K562 (cell line): ENCODE results near the gene UBR4. TPM values are rescaled to one million over a fixed set of nuclear protein-coding genes. Genes with fewer than 3 reads are reported as not detected.

Source experiments
- ATAC-seq: fragments of 200-7000 bp; cut with Tn5 transposase; 3 replicates; pipeline ENCODE4 v1.9.1; 2020; ENCODE audit warnings: moderate library complexity
- BruUV-seq: library from RNA; stranded (reverse); fragments of 400-500 nt; replicated peaks from 2 replicates; lab custom pipeline; 2021; lab: Mats Ljungman, UMichigan
- CTCF ChIA-PET: fragments of 300-600 bp; formaldehyde crosslinking; extraction: SDS; loops from one replicate; lab custom pipeline; 2021; ENCODE audit warnings: low intra/inter-chr PET ratio; lab: Yijun Ruan, JAX
- POLR2A ChIA-PET: fragments of 300-600, 350-650 bp; sonication (Branson Sonifier 250); formaldehyde crosslinking; extraction: SDS; loops from one replicate; lab custom pipeline; 2021; ENCODE audit warnings: antibody characterized with exemption, inconsistent platforms; lab: Yijun Ruan, JAX
- DNase-seq, 4 experiments: peaks; one replicate each; pipeline versions ENCODE4 v3.0.0 to v3.0.0-alpha.2; 2011 to 2018; ENCODE audit warnings: low spot score in 3 of 4, mixed read lengths in 3 of 4; ENCODE audit errors: extremely low read depth in 1 of 4
- FAIRE-seq: peaks from 2 replicates; lab custom pipeline; 2011; peaks lifted over from hg19 to GRCh38; lab: Jason Lieb, UNC
- H2AFZ ChIP-seq: 2 replicates; pipeline ENCODE4 v1.6.0; 2011; ENCODE audit warnings: low read depth, low read length, control low read depth, inconsistent platforms
- H3K27ac ChIP-seq: fragments of 200-600 bp; 3 replicates; pipeline ENCODE4 v1.8.0; 2011; ENCODE audit warnings: low read depth, mild to moderate bottlenecking, control low read depth, inconsistent platforms, low read length, moderate library complexity, mixed read lengths; ENCODE audit errors: extremely low read depth
- H3K27me3 ChIP-seq, 2 experiments: fragments of 300-600 bp in 1 of 2; 2 replicates in 1 of 2; 3 replicates in 1 of 2; pipeline versions ENCODE4 v1.6.0 to v1.8.0; 2011; ENCODE audit warnings: inconsistent platforms in 2 of 2, low read length in 2 of 2, mild to moderate bottlenecking in 1 of 2, mixed read lengths in 1 of 2, moderate library complexity in 1 of 2; ENCODE audit not compliant: control insufficient read depth in 2 of 2, insufficient read depth in 2 of 2
- H3K36me3 ChIP-seq: fragments of 300-600 bp; 3 replicates; pipeline ENCODE4 v1.8.0; 2011; ENCODE audit warnings: mild to moderate bottlenecking, low read length, inconsistent platforms; ENCODE audit not compliant: control insufficient read depth, insufficient read depth
- H3K4me1 ChIP-seq, 2 experiments: fragments of 200-600 bp in 1 of 2; replicated peaks in 1 of 2; 2 replicates in 1 of 2; 3 replicates in 1 of 2; pipeline versions ENCODE4 v1.5.1 to v1.8.0; 2011; ENCODE audit warnings: inconsistent platforms in 2 of 2, low read length in 2 of 2, mild to moderate bottlenecking in 1 of 2, mixed read lengths in 1 of 2, moderate library complexity in 1 of 2; ENCODE audit not compliant: control insufficient read depth in 2 of 2, insufficient read depth in 2 of 2
- H3K4me2 ChIP-seq: 2 replicates; pipeline ENCODE4 v1.6.1; 2011; ENCODE audit warnings: low read length, control low read depth, inconsistent platforms, mixed read lengths; ENCODE audit not compliant: insufficient read depth
- H3K4me3 ChIP-seq: fragments of 200-600 bp; sonication (generic), shearing (Covaris generic); 2 replicates; pipeline ENCODE4 v1.5.1; 2016; ENCODE audit warnings: control low read depth, inconsistent platforms
- H3K79me2 ChIP-seq: fragments of 200-600 bp; 3 replicates; pipeline ENCODE4 v1.8.0; 2011; ENCODE audit warnings: low read length, inconsistent platforms; ENCODE audit not compliant: control insufficient read depth, insufficient read depth
- H3K9ac ChIP-seq, 2 experiments: 2 replicates each; pipeline versions ENCODE4 v1.6.0 to v1.6.1; 2011; ENCODE audit warnings: low read depth in 2 of 2, low read length in 2 of 2, control low read depth in 1 of 2, inconsistent platforms in 1 of 2, mild to moderate bottlenecking in 1 of 2, mixed read lengths in 1 of 2; ENCODE audit not compliant: insufficient read depth in 1 of 2
- H3K9me1 ChIP-seq: one replicate; pipeline ENCODE4 v1.6.0; 2011; ENCODE audit warnings: inconsistent platforms, mild to moderate bottlenecking, low read length, moderate library complexity; ENCODE audit not compliant: control insufficient read depth, insufficient read depth
- H3K9me3 ChIP-seq: replicated peaks from 2 replicates; pipeline ENCODE4 v1.5.1; 2011; ENCODE audit warnings: low read depth, low read length, inconsistent platforms; ENCODE audit not compliant: control insufficient read depth, insufficient read depth
- H4K20me1 ChIP-seq: replicated peaks from 2 replicates; pipeline ENCODE4 v1.6.1; 2011; ENCODE audit warnings: low read length, inconsistent platforms, mixed read lengths; ENCODE audit not compliant: control insufficient read depth, insufficient read depth
- CEBPZ ChIP-seq: fragments of 150-350 bp; IDR thresholded peaks from 2 replicates; pipeline ENCODE4 v1.6.1; 2014; ENCODE audit warnings: low read depth, mild to moderate bottlenecking, low read length, borderline replicate concordance
- MEIS2 ChIP-seq: fragments of 450-650 bp; IDR thresholded peaks from 2 replicates; pipeline ENCODE4 v1.6.1; 2014; ENCODE audit warnings: mild to moderate bottlenecking; ENCODE audit not compliant: partially characterized antibody
- POLR2G ChIP-seq: fragments of 200-400 bp; formaldehyde crosslinking; IDR thresholded peaks from 2 replicates; pipeline ENCODE4 v1.6.1; 2017; ENCODE audit warnings: low read depth, mild to moderate bottlenecking, antibody characterized with exemption, low read length, moderate library complexity
- WGBS: fragments of 100-300 bp; shearing (Covaris generic); methylation state at CpG from one replicate; pipeline ENCODE4 v1.1.6; 2016; ENCODE audit warnings: low coverage, mixed read lengths; ENCODE audit not compliant: insufficient coverage; ENCODE audit errors: missing lambda C conversion rate; 5-methylcytosine and 5-hydroxymethylcytosine counted together
- in situ Hi-C: fragments of 300-500 bp; cut with MboI; formaldehyde crosslinking; loops from 4 replicates; pipeline ENCODE4 v1.15.0; 2018; ENCODE audit warnings: inconsistent platforms, mixed read lengths
- intact Hi-C: fragments of 100-400 bp; cut with micrococcal nuclease; formaldehyde crosslinking; loops from 2 replicates; pipeline ENCODE4 v1.14.2; 2022
- polyA plus RNA-seq, 8 experiments: library from polyadenylated mRNA; depleted of rRNA in 4 of 8; stranded (reverse) in 5 of 8; unstranded in 3 of 8; fragments of >200 nt; fragmentation: Nextera tagmentation in 2 of 8; fragmentation: Illumina TruSeq in 1 of 8; extraction: Ambion mirVana in 2 of 8; extraction: Trizol in 1 of 8; gene quantifications; 2 replicates each; pipeline versions ENCODE4 v1.2.1 to v1.2.3, GENCODE V29; 2011 to 2014; ENCODE audit warnings: inconsistent platforms in 1 of 8, missing spikeins in 1 of 8
- total RNA-seq, 7 experiments: library from RNA; depleted of rRNA in 6 of 7; stranded (reverse); fragments of >200 nt in 6 of 7; fragmentation: Illumina TruSeq in 2 of 7; extraction: Trizol in 2 of 7; gene quantifications; 2 replicates each; pipeline versions ENCODE4 v1.2.1 to v1.2.3, GENCODE V29; 2011 to 2021; ENCODE audit warnings: low replicate concordance in 1 of 7

The UBR4 gene
- total and polyA plus RNA-seq, 9 of the 15 experiments (the other 6 are each of a cell fraction or from before 2014, with no cell fraction given) = 55.4 to 277 (median 123) TPM

- DNase-seq = no peak
- Histone ChIP-seq H3K9ac (0 out of 4 replicates have a peak overlapping the region, but pooled peaks of 1 of the 2 experiments have one; percentile 9), H3K9me1 (no peaks in the 10 kb centered on the region), H2AFZ (no peak overlapping the region), H3K9me3 (no peaks in the 10 kb centered on the region), H3K4me1 (no peaks in the 10 kb centered on the region), H3K4me3 (no peak overlapping the region), H4K20me1 (no peaks in the 10 kb centered on the region), H3K36me3 (peaks cover 98% of the 10 kb centered on the region), H3K4me2 (no peak overlapping the region), H3K27ac (no peak overlapping the region), H3K79me2 (no peaks in the 10 kb centered on the region; the same call in 2 of the 3 replicates)
- POLR2A ChIA-PET = interaction anchor here (0.8 to 2.9 kb wide), 11 partner anchors 8 to 99 kb away, joined by 3 to 22 read pairs (median 4); no protein-coding TSS in a partner anchor
- no TSS peak for BruUV-seq
- intact Hi-C loops (no loop called here), in situ Hi-C loops (no loop called here)
- CTCF ChIA-PET = no interaction called here
- FAIRE-seq = no peak
- 96% methylated on average over 12 of the region's 12 CpGs for WGBS
- no peak; the same call in 1 of the 3 replicates for ATAC-seq
- TF ChIP-seq CEBPZ (no peak), POLR2G (peak; percentile 55; the same call in 1 of the 2 replicates), MEIS2 (no peak)
- TF ChIP-seq, all 486 proteins: peak for 1
- no peaks in the 10 kb centered on the region for H3K27me3 ChIP-seq
Observed at GRCh38 chr1:19140465-19140864, 69.6 kb downstream of the UBR4 start.
